Measurements from ENCODE around the gene AGBL4. TPM values are rescaled to one million over a fixed set of nuclear protein-coding genes. Genes with fewer than 3 reads are reported as not detected.
A peak's percentile ranks its signal among the peaks of the same experiment; 100 is the strongest.

Gene AGBL4
- total and polyA plus RNA-seq, 2 experiments from 2014 or later, result not detected

DNA sequence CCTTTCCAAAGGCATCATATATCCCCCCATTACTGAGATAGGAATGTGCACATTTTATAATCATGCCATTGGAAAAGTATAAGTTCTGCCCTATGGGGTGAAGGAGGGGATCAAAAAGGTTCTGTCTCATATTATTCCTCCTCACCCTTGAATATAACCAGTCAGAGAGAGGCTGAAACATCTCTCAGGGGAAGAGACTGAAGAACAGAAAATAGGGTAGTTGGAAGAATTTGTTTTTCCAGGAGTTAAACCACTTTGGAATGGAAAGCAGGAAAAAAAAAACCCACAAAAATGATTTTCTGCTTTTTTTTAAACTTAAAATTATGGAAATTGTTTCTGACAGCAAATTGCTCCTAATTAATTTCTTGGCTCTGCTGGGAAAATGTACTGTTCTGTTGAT, 1194.3 kb downstream of the AGBL4 start:
- H3K4me1 ChIP-seq (ENCODE audit: insufficient read depth), result no peaks in the 10 kb centered on the region
- DNase-seq, result no peak
- no peak overlapping the region for H2AFZ ChIP-seq
- no peaks in the 10 kb centered on the region for H3K36me3 ChIP-seq (ENCODE audit: low read depth)
- no peaks in the 10 kb centered on the region for H3K9me2 ChIP-seq (ENCODE audit: insufficient read depth)
- no peak overlapping the region for H3K4me2 ChIP-seq (ENCODE audit: unreplicated experiment)
- H3F3A ChIP-seq (ENCODE audit: insufficient read depth), result no peaks in the 10 kb centered on the region
- H3K27ac ChIP-seq, result no peak overlapping the region
- TF ChIP-seq EZH2phosphoT487 (IDR thresholded peaks at IDR 0.05; ENCODE audit: insufficient read depth, low read depth), result no peak
- TF ChIP-seq EZH2 (IDR thresholded peaks at IDR 0.05; ENCODE audit: insufficient read depth, poor library complexity, severe bottlenecking), result no peak
- in situ Hi-C loops (cut with MboI), result no loop called here
- H3K9me3 ChIP-seq (ENCODE audit: low read depth), result no peaks in the 10 kb centered on the region
- H3K9ac ChIP-seq, result no peak overlapping the region
- H3K27me3 ChIP-seq (replicated peaks; ENCODE audit: insufficient read depth), result peaks cover 29% of the 10 kb centered on the region
- H3K4me3 ChIP-seq, result no peak overlapping the region
- no peaks in the 10 kb centered on the region for H3K79me2 ChIP-seq (ENCODE audit: insufficient read depth)
- H4K20me1 ChIP-seq (ENCODE audit: insufficient read depth), result no peaks in the 10 kb centered on the region

DNA sequence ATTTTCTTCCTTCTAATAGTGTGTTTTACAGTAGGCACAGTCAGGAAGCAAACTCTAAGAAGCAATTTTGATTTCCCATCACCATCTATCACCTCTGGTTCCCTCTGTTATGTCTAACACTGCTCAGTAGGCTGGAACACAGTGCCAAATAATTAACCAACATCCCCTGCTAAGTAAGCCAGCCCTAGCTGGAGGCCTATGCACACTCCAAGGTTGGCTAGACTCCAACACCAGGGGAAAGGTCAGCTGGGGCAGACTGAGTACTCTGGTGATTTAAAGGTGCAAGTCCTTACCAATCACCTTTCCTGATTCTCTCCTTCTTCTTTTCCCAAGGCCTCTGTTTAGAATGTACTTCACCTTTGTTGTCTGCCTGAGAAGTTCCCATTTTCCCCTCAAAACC, 1200.6 kb downstream of the AGBL4 start:
- Histone ChIP-seq H4K20me1 (ENCODE audit: insufficient read depth) (no peaks in the 10 kb centered on the region), H3F3A (ENCODE audit: insufficient read depth) (no peaks in the 10 kb centered on the region), H3K4me3 (no peak overlapping the region), H3K27ac (no peak overlapping the region), H3K9me2 (ENCODE audit: insufficient read depth) (no peaks in the 10 kb centered on the region; the same call in 1 of the 2 replicates), H3K79me2 (ENCODE audit: insufficient read depth) (no peaks in the 10 kb centered on the region), H2AFZ (no peak overlapping the region), H3K9ac (no peak overlapping the region), H3K4me1 (ENCODE audit: insufficient read depth) (no peaks in the 10 kb centered on the region), H3K36me3 (ENCODE audit: low read depth) (no peaks in the 10 kb centered on the region), H3K9me3 (ENCODE audit: low read depth) (no peaks in the 10 kb centered on the region), H3K4me2 (ENCODE audit: unreplicated experiment) (no peak overlapping the region), H3K27me3 (replicated peaks; ENCODE audit: insufficient read depth) (peaks cover 21% of the 10 kb centered on the region)
- in situ Hi-C loops (cut with MboI), result no loop called here
- TF ChIP-seq EZH2 (IDR thresholded peaks at IDR 0.05; ENCODE audit: insufficient read depth, poor library complexity, severe bottlenecking), result no peak
- TF ChIP-seq EZH2phosphoT487 (IDR thresholded peaks at IDR 0.05; ENCODE audit: insufficient read depth, low read depth), result no peak
- DNase-seq, result no peak

- H4K20me1 ChIP-seq (ENCODE audit: insufficient read depth), result no peaks in the 10 kb centered on the region
- TF ChIP-seq EZH2 (IDR thresholded peaks at IDR 0.05; ENCODE audit: insufficient read depth, poor library complexity, severe bottlenecking) (no peak), EZH2phosphoT487 (IDR thresholded peaks at IDR 0.05; ENCODE audit: insufficient read depth, low read depth) (no peak)
- peaks cover 13% of the 10 kb centered on the region for H3K27me3 ChIP-seq (replicated peaks; ENCODE audit: insufficient read depth)
- no peak for DNase-seq
- no peak overlapping the region for H3K27ac ChIP-seq
- H3K79me2 ChIP-seq (ENCODE audit: insufficient read depth), result no peaks in the 10 kb centered on the region
- H3K4me3 ChIP-seq, result no peak overlapping the region
- H3K9me3 ChIP-seq (ENCODE audit: low read depth), result no peaks in the 10 kb centered on the region
- no peak overlapping the region for H3K4me2 ChIP-seq (ENCODE audit: unreplicated experiment)
- no peaks in the 10 kb centered on the region for H3K4me1 ChIP-seq (ENCODE audit: insufficient read depth)
- H3K9ac ChIP-seq, result no peak overlapping the region
- 87 to 88% methylated on average over 3 of the region's 3 CpGs for WGBS, 2 experiments (ENCODE audit: low coverage in 1 of 2, low lambda C conversion rate in 2 of 2, missing lambda C conversion rate in 2 of 2)
- no peaks in the 10 kb centered on the region for H3K36me3 ChIP-seq (ENCODE audit: low read depth)
- H3K9me2 ChIP-seq (ENCODE audit: insufficient read depth), result no peaks in the 10 kb centered on the region; the same call in 1 of the 2 replicates
- in situ Hi-C loops (cut with MboI), result no loop called here
- H2AFZ ChIP-seq, result no peak overlapping the region
- no peaks in the 10 kb centered on the region for H3F3A ChIP-seq (ENCODE audit: insufficient read depth)
Measured at GRCh38 chr1:48820491-48820890, 1203.3 kb downstream of the AGBL4 start.

DNA sequence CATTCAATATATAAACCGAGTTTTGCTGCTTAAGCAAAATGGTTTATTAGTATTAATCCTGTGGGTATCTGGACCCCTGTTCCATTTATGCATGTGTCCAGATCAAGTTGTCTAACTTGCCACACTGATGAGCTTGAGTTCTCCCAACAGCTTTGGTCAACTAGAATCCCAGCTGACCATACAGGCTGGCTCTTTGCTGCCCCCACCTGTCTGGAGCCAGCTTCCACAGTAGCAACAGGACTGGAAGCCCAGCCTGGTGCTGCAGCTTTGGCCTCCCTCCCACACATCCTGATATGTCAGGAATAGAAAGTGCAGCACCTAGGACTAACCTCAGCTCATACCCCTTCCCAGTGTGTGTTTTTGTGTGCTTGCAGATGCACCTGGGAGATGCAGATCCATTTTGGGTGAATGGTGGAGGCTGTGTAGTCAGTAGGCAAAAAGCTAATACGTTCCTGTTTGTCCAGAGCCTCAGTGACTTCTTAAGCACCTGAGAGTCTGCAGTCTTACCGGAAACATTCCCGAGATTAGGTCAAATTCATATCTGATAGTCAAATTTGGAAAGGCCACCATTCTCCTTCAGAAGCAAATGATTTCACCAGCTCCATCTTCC, 1206.1 kb downstream of the AGBL4 start:
- WGBS, 2 experiments (ENCODE audit: low coverage in 1 of 2, low lambda C conversion rate in 2 of 2, missing lambda C conversion rate in 2 of 2), result 54 to 56% methylated on average over 4 of the region's 4 CpGs
- Histone ChIP-seq H3K4me3 (no peak overlapping the region), H3K9me3 (ENCODE audit: low read depth) (no peaks in the 10 kb centered on the region), H3K4me1 (ENCODE audit: insufficient read depth) (no peaks in the 10 kb centered on the region), H3K79me2 (ENCODE audit: insufficient read depth) (no peaks in the 10 kb centered on the region), H3K27me3 (replicated peaks; ENCODE audit: insufficient read depth) (no peaks in the 10 kb centered on the region), H3K36me3 (ENCODE audit: low read depth) (no peaks in the 10 kb centered on the region), H4K20me1 (ENCODE audit: insufficient read depth) (no peaks in the 10 kb centered on the region), H3F3A (ENCODE audit: insufficient read depth) (no peaks in the 10 kb centered on the region), H3K27ac (no peak overlapping the region), H3K9ac (no peak overlapping the region), H3K4me2 (ENCODE audit: unreplicated experiment) (no peak overlapping the region), H2AFZ (no peak overlapping the region), H3K9me2 (ENCODE audit: insufficient read depth) (no peaks in the 10 kb centered on the region; the same call in 1 of the 2 replicates)
- TF ChIP-seq EZH2 (IDR thresholded peaks at IDR 0.05; ENCODE audit: insufficient read depth, poor library complexity, severe bottlenecking) (no peak), EZH2phosphoT487 (IDR thresholded peaks at IDR 0.05; ENCODE audit: insufficient read depth, low read depth) (no peak)
- in situ Hi-C loops (cut with MboI), result no loop called here
- DNase-seq, result peak; percentile 68

GRCh38 chr1:48810740-48811139, 1213.0 kb downstream of the AGBL4 start:
- Histone ChIP-seq H2AFZ (no peak overlapping the region), H3K9me3 (ENCODE audit: low read depth) (no peaks in the 10 kb centered on the region), H3K4me1 (ENCODE audit: insufficient read depth) (no peaks in the 10 kb centered on the region), H3K27me3 (replicated peaks; ENCODE audit: insufficient read depth) (no peaks in the 10 kb centered on the region; the same call in 1 of the 2 replicates), H3K4me2 (ENCODE audit: unreplicated experiment) (no peak overlapping the region), H3K9ac (no peak overlapping the region), H3K36me3 (ENCODE audit: low read depth) (no peaks in the 10 kb centered on the region), H3F3A (ENCODE audit: insufficient read depth) (no peaks in the 10 kb centered on the region), H3K79me2 (ENCODE audit: insufficient read depth) (no peaks in the 10 kb centered on the region), H3K9me2 (ENCODE audit: insufficient read depth) (no peaks in the 10 kb centered on the region), H4K20me1 (ENCODE audit: insufficient read depth) (no peaks in the 10 kb centered on the region), H3K4me3 (no peak overlapping the region), H3K27ac (no peak overlapping the region)
- no peak for DNase-seq
- TF ChIP-seq EZH2phosphoT487 (IDR thresholded peaks at IDR 0.05; ENCODE audit: insufficient read depth, low read depth) (no peak), EZH2 (IDR thresholded peaks at IDR 0.05; ENCODE audit: insufficient read depth, poor library complexity, severe bottlenecking) (no peak)
- in situ Hi-C loops (cut with MboI), result no loop called here
- 2 to 3% methylated on average over 4 of the region's 4 CpGs for WGBS, 2 experiments (ENCODE audit: low coverage in 1 of 2, low lambda C conversion rate in 2 of 2, missing lambda C conversion rate in 2 of 2)

Data from GM23248 (cell line).